ENCODE data around the gene HBG2. TPM values are rescaled to one million over a fixed set of nuclear protein-coding genes. Genes with fewer than 3 reads are reported as not detected.
"Not testable (repeated sequence)": the region's sequence is repeated elsewhere in the genome, so short reads cannot be mapped to it uniquely, and the experiment has no call there.

Gene HBG2
- total RNA-seq (not detected in 2 replicates), polyA plus RNA-seq (0.63 TPM in 1 of 2 replicates, not detected in the other)

DNA sequence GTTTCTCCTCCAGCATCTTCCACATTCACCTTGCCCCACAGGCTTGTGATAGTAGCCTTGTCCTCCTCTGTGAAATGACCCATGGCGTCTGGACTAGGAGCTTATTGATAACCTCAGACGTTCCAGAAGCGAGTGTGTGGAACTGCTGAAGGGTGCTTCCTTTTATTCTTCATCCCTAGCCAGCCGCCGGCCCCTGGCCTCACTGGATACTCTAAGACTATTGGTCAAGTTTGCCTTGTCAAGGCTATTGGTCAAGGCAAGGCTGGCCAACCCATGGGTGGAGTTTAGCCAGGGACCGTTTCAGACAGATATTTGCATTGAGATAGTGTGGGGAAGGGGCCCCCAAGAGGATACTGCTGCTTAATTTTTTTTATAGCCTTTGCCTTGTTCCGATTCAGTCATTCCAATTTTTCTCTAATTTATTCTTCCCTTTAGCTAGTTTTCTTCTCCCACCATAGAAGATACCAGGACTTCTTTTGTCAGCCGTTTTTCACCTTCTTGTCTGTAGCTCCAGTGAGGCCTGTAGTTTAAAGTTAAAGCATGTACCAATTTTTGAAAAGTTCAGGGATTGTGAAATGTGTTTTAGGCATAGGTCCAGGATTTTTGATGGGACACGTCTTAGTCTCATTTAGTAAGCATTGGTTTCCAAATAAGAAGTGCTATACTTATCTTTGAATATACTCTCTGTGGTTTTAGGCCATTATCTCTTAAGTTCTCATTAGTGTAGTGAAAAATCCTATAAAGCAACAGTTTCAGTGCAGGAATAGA, at the start of gene HBG2:
Gene HBG2, minus strand, starts transcription at position 136 of the 768 bp plus-strand sequence. Its CDS starts 53 bp downstream, at position 83.
- H2AFZ ChIP-seq; H3K27me3 ChIP-seq; H3K9me3 ChIP-seq (ENCODE audit: low read depth); H3K4me3 ChIP-seq; DNase-seq (ENCODE audit: low spot score); H4K20me1 ChIP-seq (ENCODE audit: insufficient read depth, poor library complexity, severe bottlenecking); H3K27ac ChIP-seq; H3K36me3 ChIP-seq (replicated peaks; ENCODE audit: insufficient read depth, low read depth); H3K9me2 ChIP-seq (replicated peaks; ENCODE audit: insufficient read depth); H3K4me2 ChIP-seq; H3K4me1 ChIP-seq (ENCODE audit: insufficient read depth); H3K79me2 ChIP-seq: not testable (repeated sequence)
- WGBS (ENCODE audit: low lambda C conversion rate, missing lambda C conversion rate) = 87% methylated on average over 4 of the region's 9 CpGs

GRCh38 chr11:5304046-5304445, 49.5 kb upstream of the HBG2 start:
- no peaks in the 10 kb centered on the region for H3K36me3 ChIP-seq (replicated peaks; ENCODE audit: insufficient read depth, low read depth)
- no peaks in the 10 kb centered on the region for H4K20me1 ChIP-seq (ENCODE audit: insufficient read depth, poor library complexity, severe bottlenecking)
- no peaks in the 10 kb centered on the region for H3K27me3 ChIP-seq
- no peaks in the 10 kb centered on the region for H3K9me3 ChIP-seq (ENCODE audit: low read depth)
- no peaks in the 10 kb centered on the region for H3K4me1 ChIP-seq (ENCODE audit: insufficient read depth)
- no peak for DNase-seq (ENCODE audit: low spot score)
- WGBS (ENCODE audit: low lambda C conversion rate, missing lambda C conversion rate) = 96% methylated on average over 1 of the region's 1 CpG
- TF ChIP-seq EZH2phosphoT487 (IDR thresholded peaks at IDR 0.05; ENCODE audit: low read depth, severe bottlenecking, unreplicated experiment) (no peak), CTCF (IDR thresholded peaks at IDR 0.05; ENCODE audit: poor library complexity) (no peak), EZH2 (IDR thresholded peaks at IDR 0.05; ENCODE audit: borderline replicate concordance) (no peak)
- no peak overlapping the region for H3K27ac ChIP-seq
- H3K9me2 ChIP-seq (replicated peaks; ENCODE audit: insufficient read depth) = no peaks in the 10 kb centered on the region
- H3K4me3 ChIP-seq = no peak overlapping the region
- H3K79me2 ChIP-seq = no peaks in the 10 kb centered on the region
- no peak overlapping the region for H2AFZ ChIP-seq
- H3K4me2 ChIP-seq = no peak overlapping the region

GRCh38 chr11:5303626-5304025, 49.0 kb upstream of the HBG2 start:
- no peaks in the 10 kb centered on the region for H3K79me2 ChIP-seq
- no peak overlapping the region for H3K27ac ChIP-seq
- H3K27me3 ChIP-seq = no peaks in the 10 kb centered on the region
- DNase-seq (ENCODE audit: low spot score) = no peak
- 70% methylated on average over 5 of the region's 5 CpGs for WGBS (ENCODE audit: low lambda C conversion rate, missing lambda C conversion rate)
- no peaks in the 10 kb centered on the region for H3K9me2 ChIP-seq (replicated peaks; ENCODE audit: insufficient read depth)
- no peaks in the 10 kb centered on the region for H4K20me1 ChIP-seq (ENCODE audit: insufficient read depth, poor library complexity, severe bottlenecking)
- no peaks in the 10 kb centered on the region for H3K4me1 ChIP-seq (ENCODE audit: insufficient read depth)
- no peaks in the 10 kb centered on the region for H3K36me3 ChIP-seq (replicated peaks; ENCODE audit: insufficient read depth, low read depth)
- H3K4me3 ChIP-seq = no peak overlapping the region
- H3K4me2 ChIP-seq = no peak overlapping the region
- TF ChIP-seq EZH2phosphoT487 (IDR thresholded peaks at IDR 0.05; ENCODE audit: low read depth, severe bottlenecking, unreplicated experiment) = no peak
- no peak for TF ChIP-seq EZH2 (IDR thresholded peaks at IDR 0.05; ENCODE audit: borderline replicate concordance)
- no peak for TF ChIP-seq CTCF (IDR thresholded peaks at IDR 0.05; ENCODE audit: poor library complexity)
- H2AFZ ChIP-seq = no peak overlapping the region
- no peaks in the 10 kb centered on the region for H3K9me3 ChIP-seq (ENCODE audit: low read depth)

GRCh38 chr11:5301846-5302245, 47.3 kb upstream of the HBG2 start, which contains the start of gene OR51B4:
OR51B4 (minus strand) TSS chr11:5301946; CDS start chr11:5301946, 0 bp downstream.
- no peak within 1 kb of the TSS for H2AFZ ChIP-seq
- no peak within 1 kb of the TSS for H3K27ac ChIP-seq
- no peak for DNase-seq (ENCODE audit: low spot score)
- H3K4me2 ChIP-seq = no peak within 1 kb of the TSS
- no peaks in the 10 kb centered on the region for H3K9me2 ChIP-seq (replicated peaks; ENCODE audit: insufficient read depth)
- H3K4me3 ChIP-seq = no peak within 1 kb of the TSS
- no peaks in the 10 kb centered on the region for H3K79me2 ChIP-seq
- peaks cover 3% of the 10 kb centered on the region for H3K27me3 ChIP-seq
- no peaks in the 10 kb centered on the region for H3K4me1 ChIP-seq (ENCODE audit: insufficient read depth)
- no peaks in the 10 kb centered on the region for H4K20me1 ChIP-seq (ENCODE audit: insufficient read depth, poor library complexity, severe bottlenecking)
- TF ChIP-seq CTCF (IDR thresholded peaks at IDR 0.05; ENCODE audit: poor library complexity) (no peak), EZH2 (IDR thresholded peaks at IDR 0.05; ENCODE audit: borderline replicate concordance) (no peak), EZH2phosphoT487 (IDR thresholded peaks at IDR 0.05; ENCODE audit: low read depth, severe bottlenecking, unreplicated experiment) (no peak)
- 90% methylated on average over 2 of the region's 2 CpGs for WGBS (ENCODE audit: low lambda C conversion rate, missing lambda C conversion rate)
- H3K36me3 ChIP-seq (replicated peaks; ENCODE audit: insufficient read depth, low read depth) = peaks cover 3% of the 10 kb centered on the region
- H3K9me3 ChIP-seq (ENCODE audit: low read depth) = no peaks in the 10 kb centered on the region
